HCT116 (cell line): Measurements from ENCODE around the gene ABHD5. TPM values are rescaled to one million over a fixed set of nuclear protein-coding genes. Genes with fewer than 3 reads are reported as not detected.
"Not testable (repeated sequence)": the region's sequence is repeated elsewhere in the genome, so short reads cannot be mapped to it uniquely, and the experiment has no call there.

Experiments used
- ATAC-seq: fragments of 200-7000 bp; cut with Tn5 transposase; 2 replicates; pipeline ENCODE4 v1.9.1; 2020; ENCODE audit warnings: mild to moderate bottlenecking, moderate library complexity
- BruUV-seq: library from RNA; stranded (reverse); fragments of 400-500 nt; replicated peaks from 2 replicates; lab custom pipeline; 2021; lab: Mats Ljungman, UMichigan
- CTCF ChIA-PET: fragments of 300-600 bp; sonication (Branson Sonifier 250); formaldehyde crosslinking; loops from one replicate; lab custom pipeline; 2021; ENCODE audit warnings: antibody characterized with exemption; lab: Charles Lee
- POLR2A ChIA-PET: fragments of 300-600, 350-600 bp; sonication (Branson Sonifier 250); formaldehyde crosslinking; loops from one replicate; lab custom pipeline; 2021; ENCODE audit warnings: antibody characterized with exemption; lab: Charles Lee
- RAD21 ChIA-PET, 2 experiments: fragments of 300-600 bp; sonication (Branson Sonifier 250); formaldehyde crosslinking; loops; one replicate each; lab custom pipeline; 2023; ENCODE audit warnings: low total read pairs in 2 of 2; ENCODE audit not compliant: uncharacterized antibody in 2 of 2, unreplicated experiment in 2 of 2, low non-redundant PET in 1 of 2; lab: Charles Lee
- DNase-seq: peaks from one replicate; pipeline ENCODE4 v3.0.0-alpha.2; 2010; ENCODE audit warnings: low read depth, low spot score
- H2AFZ ChIP-seq: fragments of 200-600 bp; shearing (Covaris generic), sonication (generic); 2 replicates; pipeline ENCODE4 v1.6.1; 2017; ENCODE audit warnings: low read depth, mixed run types, mixed read lengths, antibody characterized with exemption, low read length; ENCODE audit not compliant: poor library complexity, severe bottlenecking
- H3K27ac ChIP-seq: 2 replicates; pipeline ENCODE4 v1.5.1; 2012; ENCODE audit warnings: low read depth, low read length
- H3K27me3 ChIP-seq: fragments of 200-600 bp; sonication (generic); 2 replicates; pipeline ENCODE4 v1.6.1; 2016; ENCODE audit warnings: mixed run types, low read length, mixed read lengths; ENCODE audit not compliant: insufficient read depth
- H3K36me3 ChIP-seq, 2 experiments: fragments of 200-500 bp in 1 of 2; fragments of 200-600 bp in 1 of 2; sonication (Bioruptor generic) in 1 of 2; sonication (generic) in 1 of 2; 2 replicates each; pipeline versions ENCODE4 v1.5.1 to v1.6.1; 2014 to 2016; ENCODE audit warnings: low read length in 2 of 2, inconsistent platforms in 1 of 2, mixed read lengths in 1 of 2, mixed run types in 1 of 2; ENCODE audit not compliant: insufficient read depth in 2 of 2, control insufficient read depth in 1 of 2
- H3K4me1 ChIP-seq, 2 experiments: fragments of 200-600 bp in 1 of 2; sonication (generic) in 1 of 2; 2 replicates each; pipeline versions ENCODE4 v1.5.1 to v1.6.1; 2012 to 2017; ENCODE audit warnings: low read length in 2 of 2, inconsistent platforms in 1 of 2, mild to moderate bottlenecking in 1 of 2, mixed read lengths in 1 of 2, mixed run types in 1 of 2, moderate library complexity in 1 of 2; ENCODE audit not compliant: insufficient read depth in 2 of 2, control insufficient read depth in 1 of 2
- H3K4me2 ChIP-seq: fragments of 200-600 bp; sonication (generic); 2 replicates; pipeline ENCODE4 v1.6.1; 2017; ENCODE audit warnings: mixed run types, low read length, mixed read lengths
- H3K4me3 ChIP-seq, 2 experiments: fragments of 200-600 bp in 1 of 2; sonication (generic) in 1 of 2; replicated peaks in 1 of 2; 2 replicates each; pipeline ENCODE4 v1.5.1; 2011 to 2016; ENCODE audit warnings: low read length in 2 of 2, control low read depth in 1 of 2, low read depth in 1 of 2, mild to moderate bottlenecking in 1 of 2, mixed read lengths in 1 of 2, mixed run types in 1 of 2
- H3K79me2 ChIP-seq: fragments of 200-600 bp; sonication (generic); 2 replicates; pipeline ENCODE4 v1.6.1; 2017; ENCODE audit warnings: mild to moderate bottlenecking, mixed run types, low read length, moderate library complexity, mixed read lengths; ENCODE audit not compliant: insufficient read depth
- H3K9ac ChIP-seq: fragments of 200-600 bp; sonication (generic); 2 replicates; pipeline ENCODE4 v1.6.1; 2016; ENCODE audit warnings: low read length, mixed read lengths
- H3K9me2 ChIP-seq: fragments of 200-600 bp; sonication (generic), shearing (Covaris generic); 2 replicates; pipeline ENCODE4 v1.6.1; 2017; ENCODE audit warnings: mixed run types, mild to moderate bottlenecking, moderate library complexity; ENCODE audit not compliant: insufficient read depth
- H3K9me3 ChIP-seq, 2 experiments: fragments of 200-500 bp in 1 of 2; fragments of 200-600 bp in 1 of 2; sonication (Bioruptor generic) in 1 of 2; sonication (generic) in 1 of 2; 2 replicates each; pipeline ENCODE4 v1.6.1; 2014 to 2017; ENCODE audit warnings: low read length in 2 of 2, mixed read lengths in 2 of 2, inconsistent platforms in 1 of 2, low read depth in 1 of 2, mild to moderate bottlenecking in 1 of 2, mixed run types in 1 of 2, moderate library complexity in 1 of 2; ENCODE audit not compliant: control insufficient read depth in 1 of 2, insufficient read depth in 1 of 2
- H4K20me1 ChIP-seq: fragments of 200-600 bp; sonication (generic), shearing (Covaris generic); 2 replicates; pipeline ENCODE4 v1.6.1; 2017; ENCODE audit warnings: mixed run types, mild to moderate bottlenecking, moderate library complexity; ENCODE audit not compliant: insufficient read depth
- CBX3 ChIP-seq: IDR thresholded peaks from 2 replicates; pipeline ENCODE4 v1.6.1; 2012; ENCODE audit warnings: low read depth
- CEBPB ChIP-seq: IDR thresholded peaks from 2 replicates; pipeline ENCODE4 v1.6.1; 2012; ENCODE audit warnings: low read depth
- ELF1 ChIP-seq: IDR thresholded peaks from 2 replicates; pipeline ENCODE4 v1.6.1; 2012; ENCODE audit warnings: low read depth, borderline replicate concordance
- EZH2phosphoT487 ChIP-seq: fragments of 200-600 bp; IDR thresholded peaks from 2 replicates; pipeline ENCODE4 v1.6.1; 2018; ENCODE audit warnings: antibody characterized with exemption, borderline replicate concordance
- FOSL1 ChIP-seq: IDR thresholded peaks from 2 replicates; pipeline ENCODE4 v1.6.1; 2012; ENCODE audit warnings: low read depth
- JUND ChIP-seq: IDR thresholded peaks from 2 replicates; pipeline ENCODE4 v1.6.1; 2012
- POLR2A ChIP-seq: IDR thresholded peaks from 2 replicates; pipeline ENCODE4 v1.7.0; 2011; ENCODE audit warnings: borderline replicate concordance; ENCODE audit not compliant: insufficient read depth, insufficient read length; ENCODE audit errors: extremely low read depth
- POLR2AphosphoS5 ChIP-seq: IDR thresholded peaks from 2 replicates; pipeline ENCODE4 v1.6.1; 2011; ENCODE audit warnings: mild to moderate bottlenecking, low read depth, low read length, moderate library complexity
- RAD21 ChIP-seq: IDR thresholded peaks from 2 replicates; pipeline ENCODE4 v1.6.1; 2012; ENCODE audit warnings: low read depth, mild to moderate bottlenecking
- SP1 ChIP-seq: IDR thresholded peaks from 2 replicates; pipeline ENCODE4 v1.6.1; 2012; ENCODE audit warnings: low read depth
- SRF ChIP-seq: IDR thresholded peaks from 2 replicates; pipeline ENCODE4 v1.6.1; 2012; ENCODE audit warnings: low read depth
- ZNF274 ChIP-seq: fragments of 200-500 bp; sonication (Bioruptor generic); IDR thresholded peaks from 2 replicates; pipeline ENCODE4 v1.6.1; 2014; ENCODE audit warnings: mild to moderate bottlenecking, low read depth, low read length, inconsistent platforms
- intact Hi-C: fragments of 100-400 bp; cut with micrococcal nuclease; formaldehyde crosslinking; loops from 2 replicates; pipeline ENCODE4 v1.10.0; 2022
- total RNA-seq: library from RNA; stranded (reverse); gene quantifications from one replicate; pipeline ENCODE4 v1.2.1, GENCODE V29; 2021; ENCODE audit not compliant: unreplicated experiment
- TF ChIP-seq, protein P1 (sequence below): IDR thresholded peaks from 2 replicates; pipeline ENCODE4 v1.6.1; 2012

ABHD5 gene
- total RNA-seq, 1 experiment from 2014 or later: 18.5 TPM

- H3K79me2 ChIP-seq, H3K36me3 ChIP-seq, H3K4me3 ChIP-seq, H3K9me3 ChIP-seq, BruUV-seq, DNase-seq, CTCF ChIA-PET, H4K20me1 ChIP-seq, H2AFZ ChIP-seq, H3K4me1 ChIP-seq, H3K27me3 ChIP-seq, intact Hi-C loops, H3K9ac ChIP-seq, POLR2A ChIA-PET, RAD21 ChIA-PET, H3K4me2 ChIP-seq, H3K9me2 ChIP-seq, H3K27ac ChIP-seq, ATAC-seq: not testable (repeated sequence)
These were observed 11.8 kb upstream of the ABHD5 start for GRCh38 chr3:43678887-43679449.

DNA sequence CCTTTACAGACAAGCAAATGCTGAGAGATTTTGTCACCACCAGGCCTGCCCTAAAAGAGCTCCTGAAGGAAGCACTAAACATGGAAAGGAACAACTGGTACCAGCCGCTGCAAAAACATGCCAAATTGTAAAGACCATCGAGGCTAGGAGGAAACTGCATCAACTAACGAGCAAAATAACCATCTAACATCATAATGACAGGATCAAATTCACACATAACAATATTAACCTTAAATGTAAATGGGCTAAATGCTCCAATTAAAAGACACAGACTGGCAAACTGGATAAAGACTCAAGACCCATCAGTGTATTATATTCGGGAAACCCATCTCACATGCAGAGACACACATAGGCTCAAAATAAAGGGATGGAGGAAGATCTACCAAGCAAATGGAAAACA lies 9.9 kb upstream of the ABHD5 start:
- H3K27ac ChIP-seq, H2AFZ ChIP-seq, H3K9me2 ChIP-seq, BruUV-seq, H3K36me3 ChIP-seq, RAD21 ChIA-PET, POLR2A ChIA-PET, H3K4me3 ChIP-seq, H4K20me1 ChIP-seq, H3K4me1 ChIP-seq, H3K9me3 ChIP-seq, ATAC-seq, H3K27me3 ChIP-seq, H3K79me2 ChIP-seq, CTCF ChIA-PET, DNase-seq, H3K9ac ChIP-seq, H3K4me2 ChIP-seq, intact Hi-C loops: not testable (repeated sequence)

DNA sequence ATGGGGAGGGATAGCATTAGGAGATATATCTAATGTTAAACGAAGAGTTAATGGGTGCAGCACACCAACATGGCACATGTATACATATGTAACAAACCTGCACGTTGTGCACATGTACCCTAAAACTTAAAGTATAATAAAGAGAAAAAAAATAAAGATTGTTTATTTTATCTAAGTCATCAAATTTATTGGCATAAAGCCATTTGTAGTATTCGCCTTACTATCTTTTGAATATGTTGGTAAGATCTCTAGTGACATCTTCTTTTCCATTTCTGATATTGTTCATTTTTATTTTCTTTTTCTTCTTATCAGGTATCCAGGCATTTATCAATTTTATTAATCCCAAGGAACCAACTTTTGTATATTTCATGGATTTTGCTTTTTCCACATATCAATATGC lies 5.8 kb upstream of the ABHD5 start:
- POLR2A ChIA-PET: no interaction called here
- H3K36me3 ChIP-seq: no peaks in the 10 kb centered on the region
- CTCF ChIA-PET: no interaction called here
- TF ChIP-seq JUND (no peak), EZH2phosphoT487 (no peak), POLR2A (no peak), RAD21 (no peak), SRF (no peak), ELF1 (no peak), ZNF274 (no peak), POLR2AphosphoS5 (no peak), CEBPB (no peak), CBX3 (no peak), FOSL1 (no peak), SP1 (no peak)
- TF ChIP-seq, protein P1, sequence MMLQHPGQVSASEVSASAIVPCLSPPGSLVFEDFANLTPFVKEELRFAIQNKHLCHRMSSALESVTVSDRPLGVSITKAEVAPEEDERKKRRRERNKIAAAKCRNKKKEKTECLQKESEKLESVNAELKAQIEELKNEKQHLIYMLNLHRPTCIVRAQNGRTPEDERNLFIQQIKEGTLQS: no peak
- H3K27me3 ChIP-seq: no peaks in the 10 kb centered on the region
- no peak overlapping the region for H3K9ac ChIP-seq
- intact Hi-C loops: no loop called here
- H3K27ac ChIP-seq: no peak overlapping the region
- no TSS peak for BruUV-seq
- no peak overlapping the region for H2AFZ ChIP-seq
- no peaks in the 10 kb centered on the region for H3K79me2 ChIP-seq
- no peak overlapping the region for H3K4me2 ChIP-seq
- DNase-seq (no peak), ATAC-seq (no peak)
- no peaks in the 10 kb centered on the region for H3K9me3 ChIP-seq
- no peaks in the 10 kb centered on the region for H4K20me1 ChIP-seq
- H3K4me1 ChIP-seq: peaks cover 1 to 6% of the 10 kb centered on the region in 2 experiments; a peak in 2 of 4 replicates
- no peaks in the 10 kb centered on the region for H3K9me2 ChIP-seq
- H3K4me3 ChIP-seq: no peak overlapping the region
- RAD21 ChIA-PET: no interaction called here
